Naive thymus-derived CD4-positive, alpha-beta T cell (primary cell): ENCODE measurements around the gene AICDA. TPM values are rescaled to one million over a fixed set of nuclear protein-coding genes. Genes with fewer than 3 reads are reported as not detected.
"Not testable (repeated sequence)": the region's sequence is repeated elsewhere in the genome, so short reads cannot be mapped to it uniquely, and the experiment has no call there.

Experiments
- ATAC-seq: fragments of 150-1000 bp; cut with Tn5 transposase; 2 replicates; pipeline ENCODE4 v1.10.0; 2021; ENCODE audit warnings: mild to moderate bottlenecking, moderate library complexity
- CTCF ChIA-PET: fragments of 350-600 bp; sonication (Branson Sonifier 250); formaldehyde crosslinking; loops from one replicate; lab custom pipeline; 2021; ENCODE audit warnings: antibody characterized with exemption; lab: Charles Lee
- POLR2A ChIA-PET: fragments of 350-600 bp; sonication (Branson Sonifier 250); formaldehyde crosslinking; loops from one replicate; lab custom pipeline; 2021; ENCODE audit warnings: antibody characterized with exemption, inconsistent platforms; lab: Charles Lee
- DNase-seq, 9 donors: peaks; one replicate each; pipeline versions ENCODE4 v3.0.0 to v3.0.0-alpha.2; 2020 to 2022; ENCODE audit warnings: mixed read lengths in 1 of 9
- H3K27ac ChIP-seq: one replicate; pipeline ENCODE4 v1.7.0; 2013; ENCODE audit warnings: mild to moderate bottlenecking, low read depth, low read length, moderate library complexity
- H3K27me3 ChIP-seq, 2 donors: one replicate each; pipeline ENCODE4 v1.7.0; 2013; ENCODE audit warnings: low read length in 2 of 2, mild to moderate bottlenecking in 2 of 2, moderate library complexity in 2 of 2; ENCODE audit not compliant: control insufficient read depth in 2 of 2, insufficient read depth in 2 of 2
- H3K36me3 ChIP-seq, 3 experiments: 1 replicate in 2 of 3; 2 replicates in 1 of 3; pipeline ENCODE4 v1.7.0; 2013; ENCODE audit warnings: low read length in 3 of 3, mild to moderate bottlenecking in 3 of 3, moderate library complexity in 1 of 3; ENCODE audit not compliant: insufficient read depth in 3 of 3, control insufficient read depth in 2 of 3
- H3K4me1 ChIP-seq, 2 donors: one replicate each; pipeline ENCODE4 v1.7.0; 2013; ENCODE audit warnings: low read length in 2 of 2, mild to moderate bottlenecking in 2 of 2, moderate library complexity in 1 of 2; ENCODE audit not compliant: control insufficient read depth in 2 of 2, insufficient read depth in 2 of 2
- H3K4me3 ChIP-seq: 2 replicates; pipeline ENCODE4 v1.7.0; 2013; ENCODE audit warnings: mild to moderate bottlenecking, low read length
- H3K9me3 ChIP-seq, 3 experiments: 1 replicate in 2 of 3; 2 replicates in 1 of 3; pipeline ENCODE4 v1.7.0; 2013; ENCODE audit warnings: low read length in 3 of 3; ENCODE audit not compliant: control insufficient read depth in 2 of 3
- H3K27ac Mint-ChIP-seq, 9 donors: one replicate each; pipeline ENCODE4 v1.8.0; 2020 to 2022; ENCODE audit warnings: mixed read lengths in 9 of 9, mild to moderate bottlenecking in 8 of 9, moderate library complexity in 5 of 9, inconsistent platforms in 2 of 9
- H3K27me3 Mint-ChIP-seq, 5 donors: one replicate each; pipeline ENCODE4 v1.8.0; 2021 to 2022; ENCODE audit warnings: mixed read lengths in 5 of 5, mild to moderate bottlenecking in 1 of 5
- H3K36me3 Mint-ChIP-seq, 5 donors: one replicate each; pipeline ENCODE4 v1.8.0; 2020 to 2022; ENCODE audit warnings: mixed read lengths in 5 of 5, mild to moderate bottlenecking in 3 of 5, inconsistent platforms in 1 of 5
- H3K4me1 Mint-ChIP-seq, 7 donors: one replicate each; pipeline ENCODE4 v1.8.0; 2020 to 2022; ENCODE audit warnings: mixed read lengths in 7 of 7, mild to moderate bottlenecking in 3 of 7, inconsistent platforms in 1 of 7
- H3K4me3 Mint-ChIP-seq, 10 donors: one replicate each; pipeline ENCODE4 v1.8.0; 2020 to 2022; ENCODE audit warnings: mild to moderate bottlenecking in 10 of 10, mixed read lengths in 10 of 10, moderate library complexity in 6 of 10, inconsistent platforms in 2 of 10
- H3K9me3 Mint-ChIP-seq, 11 donors: one replicate each; pipeline ENCODE4 v1.8.0; 2020 to 2022; ENCODE audit warnings: mixed read lengths in 11 of 11, mild to moderate bottlenecking in 4 of 11, inconsistent platforms in 1 of 11, moderate library complexity in 1 of 11
- intact Hi-C, 2 donors: fragments of 100-400 bp; cut with micrococcal nuclease; formaldehyde crosslinking; loops; one replicate each; pipeline ENCODE4 v1.15.1; 2023
- polyA plus RNA-seq, 2 donors: library from polyadenylated mRNA; unstranded; fragments of 300-500 nt; fragmentation: Illumina TruSeq; gene quantifications; one replicate each; pipeline ENCODE4 v1.2.3, GENCODE V29; 2021
- total RNA-seq, 6 experiments: library from RNA in 5 of 6; stranded (reverse) in 5 of 6; gene quantifications; 1 replicate in 5 of 6; 2 replicates in 1 of 6; pipeline ENCODE4 v1.2.3 and lab custom pipeline; 2021 to 2026

AICDA gene
- total and polyA plus RNA-seq, 7 experiments from 2014 or later = not detected

DNA sequence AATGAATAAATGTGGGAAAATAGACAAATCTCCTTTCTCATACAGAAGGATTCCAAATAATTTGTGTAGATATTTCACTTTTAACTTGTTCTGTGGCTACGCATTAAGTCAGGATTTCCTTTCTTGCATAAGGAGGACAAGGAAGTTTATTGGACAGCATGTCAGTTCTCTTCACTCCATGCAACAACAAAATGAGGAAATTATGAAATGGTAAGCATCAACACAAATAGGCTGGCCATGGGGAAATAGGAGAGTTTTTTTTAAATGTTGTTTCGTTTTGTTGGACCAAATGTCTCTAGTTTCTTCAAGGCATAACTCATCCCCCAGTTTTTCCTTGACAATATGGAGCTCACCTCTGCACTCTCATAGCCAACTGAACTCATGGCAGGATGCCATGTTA, 46.6 kb downstream of the AICDA start:
- H3K4me1 ChIP-seq, POLR2A ChIA-PET, DNase-seq, H3K9me3 ChIP-seq, H3K4me3 Mint-ChIP-seq, H3K27me3 Mint-ChIP-seq, H3K27me3 ChIP-seq, CTCF ChIA-PET, H3K36me3 ChIP-seq, H3K27ac Mint-ChIP-seq, H3K4me1 Mint-ChIP-seq, intact Hi-C loops, H3K4me3 ChIP-seq, H3K27ac ChIP-seq: not testable (repeated sequence)
- peaks cover 0 to 36% (median 9%) of the 10 kb centered on the region in 11 donors for H3K9me3 Mint-ChIP-seq
- peaks cover 0 to 10% (median 0%) of the 10 kb centered on the region in 5 donors for H3K36me3 Mint-ChIP-seq
- peak; percentile 54 for ATAC-seq

DNA sequence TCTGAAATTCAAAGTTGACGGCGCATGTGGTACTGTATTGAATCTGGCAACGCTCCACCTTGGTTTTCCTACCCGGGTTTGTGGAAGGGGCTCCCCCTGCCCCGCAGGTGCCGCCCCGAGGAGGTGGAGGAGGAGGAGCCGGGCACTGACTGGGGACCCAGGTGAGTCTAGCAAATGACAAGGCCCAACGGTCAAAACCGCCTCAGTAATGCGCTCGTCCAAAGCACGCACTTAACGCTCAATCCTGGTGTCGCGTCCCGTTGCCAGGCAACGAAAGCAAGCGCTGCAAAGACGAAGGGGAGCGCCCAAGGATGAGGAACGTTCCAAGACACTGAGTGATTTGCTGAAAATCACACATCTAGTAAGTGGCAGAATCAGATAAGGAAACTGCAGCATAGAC, 48.0 kb downstream of the AICDA start:
- Mint-ChIP-seq H3K27ac (no peak overlapping the region), H3K4me1 (no peaks in the 10 kb centered on the region), H3K4me3 (no peak overlapping the region), H3K36me3 (peaks cover 0 to 10% (median 0%) of the 10 kb centered on the region in 5 donors), H3K27me3 (peaks cover 3 to 17% (median 6%) of the 10 kb centered on the region in 5 donors), H3K9me3 (peaks cover 0 to 41% (median 9%) of the 10 kb centered on the region in 11 donors)
- H3K4me3 ChIP-seq = no peak overlapping the region
- peaks cover 0 to 4% of the 10 kb centered on the region in 2 donors for H3K27me3 ChIP-seq
- no peak overlapping the region for H3K27ac ChIP-seq
- H3K4me1 ChIP-seq = no peaks in the 10 kb centered on the region
- CTCF ChIA-PET = interaction anchor here (0.6 kb wide), 1 partner anchor 1357 kb away, joined by 4 read pairs; no protein-coding TSS in a partner anchor
- POLR2A ChIA-PET = no interaction called here
- intact Hi-C loops = no loop called here
- ATAC-seq = no peak
- no peaks in the 10 kb centered on the region for H3K36me3 ChIP-seq
- H3K9me3 ChIP-seq = peaks cover 0 to 6% (median 0%) of the 10 kb centered on the region in 3 experiments
- no peak for DNase-seq

DNA sequence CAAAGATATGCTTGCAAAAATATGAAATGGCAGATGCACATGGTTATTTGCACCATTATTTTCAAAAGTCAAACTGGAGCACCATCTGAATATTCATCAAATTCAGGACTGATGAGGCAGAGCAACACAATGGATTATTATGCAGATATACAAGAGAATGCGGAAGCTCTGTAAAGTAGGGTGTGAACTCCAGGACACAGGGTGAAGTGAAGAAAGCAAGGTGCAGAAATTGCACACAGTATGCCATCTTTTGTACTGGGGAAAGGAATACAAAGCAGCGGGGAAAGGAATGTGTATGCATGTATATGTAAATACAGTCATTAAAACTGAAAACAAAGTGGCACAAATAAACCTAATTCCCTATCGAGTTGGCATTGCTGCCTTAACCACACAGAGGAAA, 49.3 kb downstream of the AICDA start:
- no peak overlapping the region for H3K27ac ChIP-seq
- DNase-seq (no peak), ATAC-seq (no peak)
- Mint-ChIP-seq H3K4me3 (no peak overlapping the region), H3K27ac (no peak overlapping the region), H3K36me3 (peaks cover 0 to 10% (median 0%) of the 10 kb centered on the region in 5 donors), H3K4me1 (no peaks in the 10 kb centered on the region), H3K27me3 (peaks cover 3 to 17% (median 6%) of the 10 kb centered on the region in 5 donors), H3K9me3 (peaks cover 0 to 41% (median 9%) of the 10 kb centered on the region in 11 donors)
- CTCF ChIA-PET = no interaction called here
- POLR2A ChIA-PET = no interaction called here
- H3K36me3 ChIP-seq = no peaks in the 10 kb centered on the region
- peaks cover 0 to 4% of the 10 kb centered on the region in 2 donors for H3K27me3 ChIP-seq
- peaks cover 0 to 6% (median 0%) of the 10 kb centered on the region in 3 experiments for H3K9me3 ChIP-seq
- no peak overlapping the region for H3K4me3 ChIP-seq
- no peaks in the 10 kb centered on the region for H3K4me1 ChIP-seq
- intact Hi-C loops = no loop called here

DNA sequence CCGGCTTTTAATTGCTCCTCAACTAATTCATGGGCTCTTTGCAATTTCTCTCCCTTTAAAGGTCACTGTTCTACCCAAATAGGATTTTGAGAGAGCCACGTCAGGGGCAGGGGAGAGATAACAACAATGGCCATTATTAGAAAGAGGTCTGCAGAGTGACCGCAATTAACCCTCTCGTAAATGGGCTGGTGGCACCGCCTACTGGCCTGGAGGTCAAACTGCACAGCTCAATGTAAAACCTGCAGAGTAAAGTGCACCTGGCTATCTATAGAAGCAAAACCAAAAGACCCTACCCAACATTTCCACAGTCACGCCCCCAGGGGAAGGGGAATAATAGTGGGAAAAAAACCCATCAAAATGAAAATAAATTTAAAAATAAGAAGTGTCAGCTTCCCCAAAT, 50.3 kb downstream of the AICDA start:
- Mint-ChIP-seq H3K4me1 (no peaks in the 10 kb centered on the region), H3K27ac (no peak overlapping the region), H3K9me3 (peaks cover 0 to 39% (median 9%) of the 10 kb centered on the region in 11 donors), H3K36me3 (peaks cover 0 to 10% (median 0%) of the 10 kb centered on the region in 5 donors), H3K27me3 (peaks cover 4 to 17% (median 7%) of the 10 kb centered on the region in 5 donors), H3K4me3 (no peak overlapping the region)
- Histone ChIP-seq H3K27me3 (peaks cover 0 to 4% of the 10 kb centered on the region in 2 donors), H3K9me3 (no peaks in the 10 kb centered on the region), H3K4me1 (no peaks in the 10 kb centered on the region), H3K27ac (no peak overlapping the region), H3K36me3 (no peaks in the 10 kb centered on the region), H3K4me3 (no peak overlapping the region)
- no peak for ATAC-seq
- CTCF ChIA-PET = no interaction called here
- intact Hi-C loops = no loop called here
- DNase-seq = no peak
- POLR2A ChIA-PET = no interaction called here

DNA sequence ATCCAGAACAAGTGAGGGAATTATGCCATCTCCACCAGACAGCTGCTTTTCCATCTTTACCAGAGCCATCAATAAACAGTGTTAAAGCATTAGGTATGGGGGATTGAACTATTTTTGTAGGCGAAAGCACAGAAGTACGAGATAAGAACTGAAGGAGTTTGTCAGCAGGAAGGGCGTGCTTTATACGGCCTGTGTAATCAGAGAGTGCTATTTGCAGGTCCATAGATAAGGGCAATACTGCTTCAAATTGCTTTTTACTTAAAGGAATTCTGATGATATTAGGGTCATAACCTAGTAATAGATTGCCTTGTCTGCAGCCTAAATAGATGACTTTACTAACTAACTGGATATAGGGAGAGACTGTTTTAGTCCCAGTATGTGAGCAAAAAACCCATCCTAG, 51.6 kb downstream of the AICDA start:
- Mint-ChIP-seq H3K27me3 (peaks cover 4 to 14% (median 10%) of the 10 kb centered on the region in 5 donors), H3K9me3 (peaks cover 0 to 35% (median 5%) of the 10 kb centered on the region in 11 donors), H3K36me3 (peaks cover 0 to 10% (median 0%) of the 10 kb centered on the region in 5 donors), H3K27ac (no peak overlapping the region), H3K4me1 (no peaks in the 10 kb centered on the region), H3K4me3 (no peak overlapping the region)
- CTCF ChIA-PET = no interaction called here
- Histone ChIP-seq H3K9me3 (no peaks in the 10 kb centered on the region), H3K27ac (no peak overlapping the region), H3K4me3 (no peak overlapping the region), H3K36me3 (no peaks in the 10 kb centered on the region), H3K27me3 (peaks cover 0 to 4% of the 10 kb centered on the region in 2 donors), H3K4me1 (no peaks in the 10 kb centered on the region)
- no peak for ATAC-seq
- intact Hi-C loops = no loop called here
- POLR2A ChIA-PET = no interaction called here
- no peak for DNase-seq

DNA sequence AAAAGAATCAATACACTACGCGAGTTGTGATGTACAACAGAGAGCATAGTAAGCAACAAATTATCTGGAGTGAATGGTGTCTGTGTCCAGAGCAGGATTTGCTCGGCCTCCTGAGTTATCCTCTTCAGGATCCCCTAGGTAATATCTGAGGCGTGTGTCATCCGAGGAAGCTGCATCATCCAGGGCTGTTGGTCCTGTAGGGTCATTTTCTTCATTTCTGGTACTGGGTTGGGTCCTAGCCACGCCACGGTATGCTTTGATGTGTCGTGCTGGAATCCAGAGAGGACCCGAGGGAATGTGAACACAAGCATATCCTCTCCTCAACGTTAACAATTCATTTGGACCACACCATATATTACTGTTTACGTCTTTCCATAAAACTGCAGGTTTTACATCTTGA, 53.0 kb downstream of the AICDA start:
- peaks cover 2 to 14% (median 9%) of the 10 kb centered on the region in 5 donors for H3K27me3 Mint-ChIP-seq
- Histone ChIP-seq H3K27ac (no peak overlapping the region), H3K27me3 (peaks cover 0 to 4% of the 10 kb centered on the region in 2 donors), H3K4me3 (no peak overlapping the region), H3K9me3 (no peaks in the 10 kb centered on the region), H3K36me3 (no peaks in the 10 kb centered on the region), H3K4me1 (no peaks in the 10 kb centered on the region)
- POLR2A ChIA-PET = no interaction called here
- ATAC-seq (no peak), DNase-seq (no peak)
- H3K27ac Mint-ChIP-seq = peak overlapping the region in 1 of 9 donors; percentile 35
- H3K4me3 Mint-ChIP-seq = no peak overlapping the region
- H3K4me1 Mint-ChIP-seq = no peaks in the 10 kb centered on the region
- peaks cover 0 to 10% (median 0%) of the 10 kb centered on the region in 5 donors for H3K36me3 Mint-ChIP-seq
- peaks cover 0 to 35% (median 5%) of the 10 kb centered on the region in 11 donors for H3K9me3 Mint-ChIP-seq
- CTCF ChIA-PET = no interaction called here
- intact Hi-C loops = no loop called here

DNA sequence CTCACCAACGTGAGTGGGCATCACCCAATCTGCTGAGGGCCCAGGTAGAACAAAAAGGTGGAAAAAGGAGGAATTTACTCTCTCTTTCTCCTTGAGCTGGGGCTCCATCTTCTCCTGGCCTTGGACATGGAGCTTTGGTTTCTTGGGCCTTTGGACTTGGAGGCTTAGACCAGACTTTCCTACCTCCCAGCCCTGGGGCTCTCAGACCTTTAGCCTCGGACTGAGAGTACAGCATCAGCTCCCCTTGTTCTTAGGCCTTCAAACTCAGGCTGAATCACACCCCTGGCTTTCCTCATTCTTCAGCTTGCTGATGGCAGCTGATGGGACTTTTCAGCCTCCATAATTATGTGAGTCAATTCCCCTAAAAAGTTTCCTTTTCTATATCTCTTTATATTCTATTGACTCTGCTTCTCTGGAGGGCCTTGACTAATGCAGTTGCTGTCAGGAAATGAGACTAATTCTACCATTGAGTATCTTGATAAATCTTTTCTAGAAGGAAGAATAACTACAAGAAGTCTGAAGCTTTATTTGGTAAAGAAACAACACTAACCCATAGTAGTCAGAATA, 56.0 kb downstream of the AICDA start:
- peaks cover 0 to 22% (median 9%) of the 10 kb centered on the region in 5 donors for H3K27me3 Mint-ChIP-seq
- no peak for DNase-seq
- POLR2A ChIA-PET = no interaction called here
- no peaks in the 10 kb centered on the region for H3K27me3 ChIP-seq
- ATAC-seq = no peak
- no peak overlapping the region for H3K27ac ChIP-seq
- no peak overlapping the region for H3K27ac Mint-ChIP-seq
- H3K4me3 ChIP-seq = no peak overlapping the region
- H3K36me3 Mint-ChIP-seq = no peaks in the 10 kb centered on the region
- intact Hi-C loops = no loop called here
- H3K4me1 ChIP-seq = no peaks in the 10 kb centered on the region
- no peaks in the 10 kb centered on the region for H3K9me3 ChIP-seq
- CTCF ChIA-PET = interaction anchor here (1.1 kb wide), 1 partner anchor 12 kb away, joined by 5 read pairs; no protein-coding TSS in a partner anchor
- H3K4me3 Mint-ChIP-seq = no peak overlapping the region
- no peaks in the 10 kb centered on the region for H3K4me1 Mint-ChIP-seq
- peaks cover 0 to 11% (median 0%) of the 10 kb centered on the region in 11 donors for H3K9me3 Mint-ChIP-seq
- H3K36me3 ChIP-seq = no peaks in the 10 kb centered on the region
